ENCODE data around the gene HIGD1A. TPM values are rescaled to one million over a fixed set of nuclear protein-coding genes. Genes with fewer than 3 reads are reported as not detected.

The HIGD1A gene
- total RNA-seq, 1 donor from 2014 or later = 82.4 TPM

GRCh38 chr3:42829083-42829627 is 24.9 kb upstream of the HIGD1A start:
- no peak overlapping the region for H3K4me3 Mint-ChIP-seq
- no peaks in the 10 kb centered on the region for H3K36me3 Mint-ChIP-seq (ENCODE audit: low read depth)
- no peak for TF ChIP-seq CTCF (conservative IDR thresholded peaks at IDR 0.05)
- no peak for DNase-seq (ENCODE audit: low read depth, low spot score)
- H3K4me1 Mint-ChIP-seq = no peaks in the 10 kb centered on the region
- H3K9me3 Mint-ChIP-seq = no peaks in the 10 kb centered on the region
- H3K27me3 Mint-ChIP-seq (ENCODE audit: low read depth) = peaks cover 16% of the 10 kb centered on the region
- no peak overlapping the region for H3K27ac Mint-ChIP-seq (ENCODE audit: unreplicated experiment)

GRCh38 chr3:42827654-42828053 is 23.4 kb upstream of the HIGD1A start:
- H3K27ac Mint-ChIP-seq (ENCODE audit: unreplicated experiment) = no peak overlapping the region
- H3K36me3 Mint-ChIP-seq (ENCODE audit: low read depth) = no peaks in the 10 kb centered on the region
- peaks cover 8% of the 10 kb centered on the region for H3K4me1 Mint-ChIP-seq
- DNase-seq (ENCODE audit: low read depth, low spot score) = no peak
- H3K9me3 Mint-ChIP-seq = no peaks in the 10 kb centered on the region
- no peak overlapping the region for H3K4me3 Mint-ChIP-seq
- TF ChIP-seq CTCF (conservative IDR thresholded peaks at IDR 0.05) = no peak
- H3K27me3 Mint-ChIP-seq (ENCODE audit: low read depth) = peaks cover 16% of the 10 kb centered on the region

- no peak overlapping the region for H3K4me3 Mint-ChIP-seq
- H3K27ac Mint-ChIP-seq (ENCODE audit: unreplicated experiment) = no peak overlapping the region
- no peaks in the 10 kb centered on the region for H3K9me3 Mint-ChIP-seq
- no peak for DNase-seq (ENCODE audit: low read depth, low spot score)
- H3K36me3 Mint-ChIP-seq (ENCODE audit: low read depth) = no peaks in the 10 kb centered on the region
- peaks cover 8% of the 10 kb centered on the region for H3K4me1 Mint-ChIP-seq
- no peak for TF ChIP-seq CTCF (conservative IDR thresholded peaks at IDR 0.05)
- peaks cover 16% of the 10 kb centered on the region for H3K27me3 Mint-ChIP-seq (ENCODE audit: low read depth)
These were observed 22.7 kb upstream of the HIGD1A start for GRCh38 chr3:42827023-42827422.

GRCh38 chr3:42826141-42826540 is 21.9 kb upstream of the HIGD1A start:
- no peak overlapping the region for H3K27ac Mint-ChIP-seq (ENCODE audit: unreplicated experiment)
- no peak for TF ChIP-seq CTCF (conservative IDR thresholded peaks at IDR 0.05)
- H3K36me3 Mint-ChIP-seq (ENCODE audit: low read depth) = no peaks in the 10 kb centered on the region

GRCh38 chr3:42823351-42823750 is 19.1 kb upstream of the HIGD1A start:
- H3K4me3 Mint-ChIP-seq = no peak overlapping the region
- peaks cover 12% of the 10 kb centered on the region for H3K27me3 Mint-ChIP-seq (ENCODE audit: low read depth)
- H3K4me1 Mint-ChIP-seq = peaks cover 14% of the 10 kb centered on the region
- H3K36me3 Mint-ChIP-seq (ENCODE audit: low read depth) = no peaks in the 10 kb centered on the region
- no peak for TF ChIP-seq CTCF (conservative IDR thresholded peaks at IDR 0.05)
- no peak overlapping the region for H3K27ac Mint-ChIP-seq (ENCODE audit: unreplicated experiment)
- no peaks in the 10 kb centered on the region for H3K9me3 Mint-ChIP-seq
- DNase-seq (ENCODE audit: low read depth, low spot score) = no peak

More at GRCh38 chr3:42826141-42826540, 21.9 kb upstream of the HIGD1A start:
- Mint-ChIP-seq H3K27me3 (ENCODE audit: low read depth) (peaks cover 16% of the 10 kb centered on the region), H3K9me3 (no peaks in the 10 kb centered on the region), H3K4me1 (peaks cover 8% of the 10 kb centered on the region), H3K4me3 (no peak overlapping the region)
- DNase-seq (ENCODE audit: low read depth, low spot score) = no peak
